K562 (cell line): Measurements from ENCODE around the gene TOR1A. TPM values are rescaled to one million over a fixed set of nuclear protein-coding genes. Genes with fewer than 3 reads are reported as not detected.
A peak's percentile ranks its signal among the peaks of the same experiment; 100 is the strongest.

Source experiments
- ATF1 ChIP-seq, 2 experiments: fragments of 450-650 bp in 1 of 2; IDR thresholded peaks; 2 replicates each; pipeline ENCODE4 v1.6.1; 2016; ENCODE audit warnings: missing compliant biosample characterization in 1 of 2, missing genetic modification characterization in 1 of 2
- ESRRA ChIP-seq: fragments of 450-650 bp; IDR thresholded peaks from 2 replicates; pipeline ENCODE4 v1.6.1; 2014; ENCODE audit warnings: low read depth, mild to moderate bottlenecking, moderate library complexity, borderline replicate concordance
- GABPB2 ChIP-seq: fragments of 250-450 bp; sonication (Bioruptor Pico); conservative IDR thresholded peaks from 2 replicates; pipeline ENCODE4 v1.5.1; 2021; ENCODE audit warnings: mild to moderate bottlenecking
- KAT8 ChIP-seq: fragments of 450-650 bp; IDR thresholded peaks from 2 replicates; pipeline ENCODE4 v1.6.1; 2016; ENCODE audit warnings: low read depth, mild to moderate bottlenecking
- KLF13 ChIP-seq: fragments of 450-650 bp; IDR thresholded peaks from 2 replicates; pipeline ENCODE4 v1.6.1; 2016; ENCODE audit warnings: missing genetic modification characterization, low read depth, mild to moderate bottlenecking, missing compliant biosample characterization, moderate library complexity, borderline replicate concordance
- MTA1 ChIP-seq: fragments of 450-650 bp; IDR thresholded peaks from 2 replicates; pipeline ENCODE4 v1.6.1; 2017; ENCODE audit warnings: borderline replicate concordance
- NBN ChIP-seq: fragments of 450-650 bp; IDR thresholded peaks from 2 replicates; pipeline ENCODE4 v1.6.1; 2016; ENCODE audit warnings: low read depth, mild to moderate bottlenecking
- NR2C2 ChIP-seq, 2 experiments: fragments of 200-800 bp in 1 of 2; sonication (Bioruptor generic) in 1 of 2; sonication (generic) in 1 of 2; formaldehyde crosslinking in 1 of 2; IDR thresholded peaks; 2 replicates each; pipeline versions ENCODE4 v1.6.1 to v1.8.0; 2016 to 2022; ENCODE audit warnings: mild to moderate bottlenecking in 1 of 2, missing compliant biosample characterization in 1 of 2, missing genetic modification characterization in 1 of 2, missing genetic modification reagents in 1 of 2
- PCBP2 ChIP-seq: fragments of 200-400 bp; formaldehyde crosslinking; IDR thresholded peaks from 2 replicates; pipeline ENCODE4 v1.6.1; 2018; ENCODE audit warnings: low read length, low read depth, mild to moderate bottlenecking, moderate library complexity; ENCODE audit not compliant: poor library complexity, severe bottlenecking
- PTBP1 ChIP-seq: fragments of 200-400 bp; formaldehyde crosslinking; IDR thresholded peaks from 2 replicates; pipeline ENCODE4 v1.6.1; 2017; ENCODE audit warnings: low read depth, low read length
- RBFOX2 ChIP-seq: fragments of 200-400 bp; formaldehyde crosslinking; IDR thresholded peaks from 2 replicates; pipeline ENCODE4 v1.6.1; 2017; ENCODE audit warnings: low read depth, mild to moderate bottlenecking, low read length, moderate library complexity
- RBM17 ChIP-seq: fragments of 200-400 bp; formaldehyde crosslinking; IDR thresholded peaks from 2 replicates; pipeline ENCODE4 v1.6.1; 2017; ENCODE audit warnings: low read depth, mild to moderate bottlenecking, low read length, borderline replicate concordance
- SETDB1 ChIP-seq: IDR thresholded peaks from one replicate; pipeline ENCODE4 v1.6.1; 2012; ENCODE audit warnings: low read length, control low read depth, inconsistent platforms
- XRCC5 ChIP-seq: fragments of 200-400 bp; formaldehyde crosslinking; IDR thresholded peaks from 2 replicates; pipeline ENCODE4 v1.6.1; 2017; ENCODE audit warnings: low read depth, mild to moderate bottlenecking, low read length
- ZNF655 ChIP-seq: fragments of 250-450 bp; sonication (Bioruptor Pico); IDR thresholded peaks from 2 replicates; pipeline ENCODE4 v1.5.0; 2021
- polyA plus RNA-seq, 8 experiments: library from polyadenylated mRNA; depleted of rRNA in 4 of 8; stranded (reverse) in 5 of 8; unstranded in 3 of 8; fragments of >200 nt; fragmentation: Nextera tagmentation in 2 of 8; fragmentation: Illumina TruSeq in 1 of 8; extraction: Ambion mirVana in 2 of 8; extraction: Trizol in 1 of 8; gene quantifications; 2 replicates each; pipeline versions ENCODE4 v1.2.1 to v1.2.3, GENCODE V29; 2011 to 2014; ENCODE audit warnings: inconsistent platforms in 1 of 8, missing spikeins in 1 of 8
- total RNA-seq, 7 experiments: library from RNA; depleted of rRNA in 6 of 7; stranded (reverse); fragments of >200 nt in 6 of 7; fragmentation: Illumina TruSeq in 2 of 7; extraction: Trizol in 2 of 7; gene quantifications; 2 replicates each; pipeline versions ENCODE4 v1.2.1 to v1.2.3, GENCODE V29; 2011 to 2021; ENCODE audit warnings: low replicate concordance in 1 of 7
- TF ChIP-seq, protein P1 (sequence below): IDR thresholded peaks from 3 replicates; pipeline ENCODE4 v1.6.1; 2011; ENCODE audit warnings: borderline replicate concordance, mild to moderate bottlenecking; ENCODE audit not compliant: insufficient read length, insufficient read depth
- TF ChIP-seq, protein P2 (sequence below): fragments of 250-450 bp; sonication (Bioruptor Pico); IDR thresholded peaks from 2 replicates; pipeline ENCODE4 v1.8.0; 2021; ENCODE audit warnings: moderate library complexity, mild to moderate bottlenecking, inconsistent platforms
- TF ChIP-seq, protein P3 (sequence below), 3 experiments: fragments of 200-800 bp in 1 of 3; fragments of 250-450 bp in 1 of 3; fragments of 450-650 bp in 1 of 3; sonication (Bioruptor Pico) in 1 of 3; sonication (Bioruptor generic) in 1 of 3; formaldehyde crosslinking in 1 of 3; IDR thresholded peaks; 2 replicates each; pipeline versions ENCODE4 v1.6.1 to v1.8.0; 2016 to 2022; ENCODE audit warnings: mild to moderate bottlenecking in 2 of 3, missing genetic modification characterization in 2 of 3, missing compliant biosample characterization in 1 of 3, moderate library complexity in 1 of 3

Gene TOR1A
- total and polyA plus RNA-seq, 9 of the 15 experiments (the other 6 are each of a cell fraction or from before 2014, with no cell fraction given) = 4.5 to 85.8 (median 51.3) TPM

DNA sequence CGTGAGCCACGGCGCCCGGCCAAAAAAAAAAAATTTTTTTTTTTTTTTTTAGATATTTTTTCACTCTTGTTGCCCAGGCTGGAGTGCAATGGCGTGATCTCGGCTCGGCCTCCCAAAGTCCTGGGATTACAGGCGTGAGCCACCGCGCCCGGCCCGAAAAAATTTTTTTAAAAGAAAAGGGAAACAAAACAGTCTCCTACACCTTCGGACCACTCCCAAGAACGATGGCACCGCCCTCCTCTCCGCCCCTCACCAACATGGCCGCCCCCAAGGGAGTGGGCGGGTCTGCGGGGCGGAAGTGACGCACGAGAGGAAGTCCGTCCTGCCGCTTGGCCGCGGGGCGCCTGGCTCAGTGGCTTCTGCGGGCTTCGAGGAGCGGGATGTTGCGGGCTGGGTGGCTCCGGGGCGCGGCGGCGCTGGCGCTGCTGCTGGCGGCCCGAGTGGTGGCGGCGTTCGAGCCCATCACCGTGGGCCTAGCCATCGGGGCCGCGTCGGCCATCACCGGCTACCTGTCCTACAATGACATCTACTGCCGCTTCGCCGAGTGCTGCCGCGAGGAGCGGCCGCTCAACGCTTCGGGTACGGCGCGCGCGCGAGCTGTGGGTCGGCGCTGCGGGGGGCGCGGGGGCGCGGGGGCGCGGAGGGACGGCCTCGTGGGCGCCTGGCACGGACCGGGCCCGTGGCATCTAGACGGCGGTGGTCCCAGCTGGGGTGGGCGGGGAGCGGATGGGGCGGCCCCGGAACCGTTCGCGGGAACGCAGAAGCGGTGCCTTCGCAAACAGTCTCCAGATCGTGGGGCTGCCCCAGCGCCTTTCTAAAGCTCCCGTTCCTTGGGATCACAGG, 20.9 kb downstream of the TOR1A start, which contains the start of gene TOR1B (continued):
- TF ChIP-seq RBM17 (no peak), MTA1 (no peak), NBN (0 out of 2 replicates have a peak, but pooled peaks have one; percentile 26), NR2C2 (CRISPR knock-in tag; IDR thresholded peaks at IDR 0.05) (no peak), NR2C2 (tag; IDR thresholded peaks at IDR 0.05) (peak; percentile 57), KAT8 (no peak), PTBP1 (no peak), RBFOX2 (peak; percentile 96), ZNF655 (CRISPR knock-in tag) (no peak), SETDB1 (no peak), ESRRA (peak; percentile 75; the same call in 1 of the 2 replicates), ATF1 (CRISPR knock-in tag; IDR thresholded peaks at IDR 0.05) (peak; percentile 22; the same call in 1 of the 2 replicates), ATF1 (tag; IDR thresholded peaks at IDR 0.05) (peak; percentile 97), KLF13 (tag) (peak; percentile 98), PCBP2 (no peak), GABPB2 (CRISPR knock-in tag) (no peak), XRCC5 (0 out of 2 replicates have a peak, but pooled peaks have one; percentile 20)
- TF ChIP-seq, protein P1, sequence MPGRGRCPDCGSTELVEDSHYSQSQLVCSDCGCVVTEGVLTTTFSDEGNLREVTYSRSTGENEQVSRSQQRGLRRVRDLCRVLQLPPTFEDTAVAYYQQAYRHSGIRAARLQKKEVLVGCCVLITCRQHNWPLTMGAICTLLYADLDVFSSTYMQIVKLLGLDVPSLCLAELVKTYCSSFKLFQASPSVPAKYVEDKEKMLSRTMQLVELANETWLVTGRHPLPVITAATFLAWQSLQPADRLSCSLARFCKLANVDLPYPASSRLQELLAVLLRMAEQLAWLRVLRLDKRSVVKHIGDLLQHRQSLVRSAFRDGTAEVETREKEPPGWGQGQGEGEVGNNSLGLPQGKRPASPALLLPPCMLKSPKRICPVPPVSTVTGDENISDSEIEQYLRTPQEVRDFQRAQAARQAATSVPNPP = no peak
- TF ChIP-seq, protein P2, sequence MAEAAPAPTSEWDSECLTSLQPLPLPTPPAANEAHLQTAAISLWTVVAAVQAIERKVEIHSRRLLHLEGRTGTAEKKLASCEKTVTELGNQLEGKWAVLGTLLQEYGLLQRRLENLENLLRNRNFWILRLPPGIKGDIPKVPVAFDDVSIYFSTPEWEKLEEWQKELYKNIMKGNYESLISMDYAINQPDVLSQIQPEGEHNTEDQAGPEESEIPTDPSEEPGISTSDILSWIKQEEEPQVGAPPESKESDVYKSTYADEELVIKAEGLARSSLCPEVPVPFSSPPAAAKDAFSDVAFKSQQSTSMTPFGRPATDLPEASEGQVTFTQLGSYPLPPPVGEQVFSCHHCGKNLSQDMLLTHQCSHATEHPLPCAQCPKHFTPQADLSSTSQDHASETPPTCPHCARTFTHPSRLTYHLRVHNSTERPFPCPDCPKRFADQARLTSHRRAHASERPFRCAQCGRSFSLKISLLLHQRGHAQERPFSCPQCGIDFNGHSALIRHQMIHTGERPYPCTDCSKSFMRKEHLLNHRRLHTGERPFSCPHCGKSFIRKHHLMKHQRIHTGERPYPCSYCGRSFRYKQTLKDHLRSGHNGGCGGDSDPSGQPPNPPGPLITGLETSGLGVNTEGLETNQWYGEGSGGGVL (CRISPR knock-in tag) = no peak
- TF ChIP-seq, protein P3, sequence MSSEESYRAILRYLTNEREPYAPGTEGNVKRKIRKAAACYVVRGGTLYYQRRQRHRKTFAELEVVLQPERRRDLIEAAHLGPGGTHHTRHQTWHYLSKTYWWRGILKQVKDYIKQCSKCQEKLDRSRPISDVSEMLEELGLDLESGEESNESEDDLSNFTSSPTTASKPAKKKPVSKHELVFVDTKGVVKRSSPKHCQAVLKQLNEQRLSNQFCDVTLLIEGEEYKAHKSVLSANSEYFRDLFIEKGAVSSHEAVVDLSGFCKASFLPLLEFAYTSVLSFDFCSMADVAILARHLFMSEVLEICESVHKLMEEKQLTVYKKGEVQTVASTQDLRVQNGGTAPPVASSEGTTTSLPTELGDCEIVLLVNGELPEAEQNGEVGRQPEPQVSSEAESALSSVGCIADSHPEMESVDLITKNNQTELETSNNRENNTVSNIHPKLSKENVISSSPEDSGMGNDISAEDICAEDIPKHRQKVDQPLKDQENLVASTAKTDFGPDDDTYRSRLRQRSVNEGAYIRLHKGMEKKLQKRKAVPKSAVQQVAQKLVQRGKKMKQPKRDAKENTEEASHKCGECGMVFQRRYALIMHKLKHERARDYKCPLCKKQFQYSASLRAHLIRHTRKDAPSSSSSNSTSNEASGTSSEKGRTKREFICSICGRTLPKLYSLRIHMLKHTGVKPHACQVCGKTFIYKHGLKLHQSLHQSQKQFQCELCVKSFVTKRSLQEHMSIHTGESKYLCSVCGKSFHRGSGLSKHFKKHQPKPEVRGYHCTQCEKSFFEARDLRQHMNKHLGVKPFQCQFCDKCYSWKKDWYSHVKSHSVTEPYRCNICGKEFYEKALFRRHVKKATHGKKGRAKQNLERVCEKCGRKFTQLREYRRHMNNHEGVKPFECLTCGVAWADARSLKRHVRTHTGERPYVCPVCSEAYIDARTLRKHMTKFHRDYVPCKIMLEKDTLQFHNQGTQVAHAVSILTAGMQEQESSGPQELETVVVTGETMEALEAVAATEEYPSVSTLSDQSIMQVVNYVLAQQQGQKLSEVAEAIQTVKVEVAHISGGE (CRISPR knock-in tag; IDR thresholded peaks at IDR 0.05) = peak; percentile 86 to 98 (median 95); a peak in 5 of 6 replicates
